Effector CD8-positive, alpha-beta T cell (primary cell): ENCODE results near the gene ABCC10.
"Not testable (repeated sequence)": the region's sequence is repeated elsewhere in the genome, so short reads cannot be mapped to it uniquely, and the experiment has no call there.

Experiments used
- DNase-seq: peaks from one replicate; lab custom pipeline; 2025; lab: John Stamatoyannopoulos, UW

The ABCC10 gene

GRCh38 chr6:43495409-43495941 is 68.1 kb downstream of the ABCC10 start:
- no peak for DNase-seq

- DNase-seq: no peak
These were observed 69.2 kb downstream of the ABCC10 start for GRCh38 chr6:43496370-43497128.

GRCh38 chr6:43497129-43497396 is 69.7 kb downstream of the ABCC10 start:
- no peak for DNase-seq

- DNase-seq: no peak
These were observed 70.3 kb downstream of the ABCC10 start for GRCh38 chr6:43497689-43498088.

- DNase-seq: not testable (repeated sequence)
These were observed 71.0 kb downstream of the ABCC10 start for GRCh38 chr6:43498291-43498690.

- DNase-seq: no peak
These were observed 71.9 kb downstream of the ABCC10 start for GRCh38 chr6:43499028-43499815.
